K562 (cell line): ENCODE data around the gene PPP1R10. TPM values are rescaled to one million over a fixed set of nuclear protein-coding genes. Genes with fewer than 3 reads are reported as not detected.
A peak's percentile ranks its signal among the peaks of the same experiment; 100 is the strongest.

Source experiments
- DDX20 ChIP-seq: fragments of 450-650 bp; IDR thresholded peaks from 2 replicates; pipeline ENCODE4 v1.6.1; 2016; ENCODE audit warnings: missing genetic modification characterization, low read depth, mild to moderate bottlenecking, missing compliant biosample characterization, moderate library complexity
- GABPA ChIP-seq: fragments of 200-800 bp; sonication (Bioruptor generic); conservative IDR thresholded peaks from 2 replicates; pipeline ENCODE4 v1.6.1; 2016; ENCODE audit warnings: low read depth, missing genetic modification characterization, missing compliant biosample characterization
- HNRNPUL1 ChIP-seq: fragments of 200-400 bp; formaldehyde crosslinking; IDR thresholded peaks from 2 replicates; pipeline ENCODE4 v1.6.1; 2017; ENCODE audit warnings: low read length
- ILF3 ChIP-seq: fragments of 450-650 bp; IDR thresholded peaks from 2 replicates; pipeline ENCODE4 v1.6.1; 2018; ENCODE audit warnings: antibody characterized with exemption, mild to moderate bottlenecking, moderate library complexity, borderline replicate concordance
- SAFB2 ChIP-seq: fragments of 200-400 bp; formaldehyde crosslinking; IDR thresholded peaks from 2 replicates; pipeline ENCODE4 v1.6.1; 2018; ENCODE audit warnings: borderline replicate concordance, low read length, low read depth, moderate library complexity; ENCODE audit not compliant: severe bottlenecking
- TCF7 ChIP-seq: sonication (generic); IDR thresholded peaks from 2 replicates; pipeline ENCODE4 v1.6.1; 2016; ENCODE audit warnings: antibody characterized with exemption, borderline replicate concordance
- UBTF ChIP-seq, 2 experiments: IDR thresholded peaks; 2 replicates each; pipeline ENCODE4 v1.6.1; 2012; ENCODE audit warnings: improper control_type of control experiment in 2 of 2, low read depth in 2 of 2, low read length in 2 of 2, borderline replicate concordance in 1 of 2
- XRCC5 ChIP-seq: fragments of 200-400 bp; formaldehyde crosslinking; IDR thresholded peaks from 2 replicates; pipeline ENCODE4 v1.6.1; 2017; ENCODE audit warnings: low read depth, mild to moderate bottlenecking, low read length
- ZNF24 ChIP-seq: fragments of 450-650 bp; IDR thresholded peaks from 2 replicates; pipeline ENCODE4 v1.6.1; 2016
- ZNF551 ChIP-seq: fragments of 250-450 bp; sonication (Bioruptor Pico); IDR thresholded peaks from 2 replicates; pipeline ENCODE4 v1.5.0; 2021; ENCODE audit warnings: mild to moderate bottlenecking, moderate library complexity
- polyA plus RNA-seq, 8 experiments: library from polyadenylated mRNA; depleted of rRNA in 4 of 8; stranded (reverse) in 5 of 8; unstranded in 3 of 8; fragments of >200 nt; fragmentation: Nextera tagmentation in 2 of 8; fragmentation: Illumina TruSeq in 1 of 8; extraction: Ambion mirVana in 2 of 8; extraction: Trizol in 1 of 8; gene quantifications; 2 replicates each; pipeline versions ENCODE4 v1.2.1 to v1.2.3, GENCODE V29; 2011 to 2014; ENCODE audit warnings: inconsistent platforms in 1 of 8, missing spikeins in 1 of 8
- total RNA-seq, 7 experiments: library from RNA; depleted of rRNA in 6 of 7; stranded (reverse); fragments of >200 nt in 6 of 7; fragmentation: Illumina TruSeq in 2 of 7; extraction: Trizol in 2 of 7; gene quantifications; 2 replicates each; pipeline versions ENCODE4 v1.2.1 to v1.2.3, GENCODE V29; 2011 to 2021; ENCODE audit warnings: low replicate concordance in 1 of 7
- TF ChIP-seq, protein P1 (sequence below), 2 experiments: fragments of 450-650 bp; IDR thresholded peaks; 2 replicates each; pipeline ENCODE4 v1.6.1; 2016; ENCODE audit warnings: mild to moderate bottlenecking in 2 of 2, borderline replicate concordance in 1 of 2, low read depth in 1 of 2, moderate library complexity in 1 of 2
- TF ChIP-seq, protein P2 (sequence below), 2 experiments: fragments of 150-350 bp in 1 of 2; IDR thresholded peaks; 2 replicates each; pipeline ENCODE4 v1.6.1; 2012 to 2016; ENCODE audit warnings: low read depth in 2 of 2, low read length in 2 of 2, mild to moderate bottlenecking in 1 of 2, moderate library complexity in 1 of 2

Gene PPP1R10
- total and polyA plus RNA-seq, 9 of the 15 experiments (the other 6 are each of a cell fraction or from before 2014, with no cell fraction given) = 14.1 to 65.5 (median 32.6) TPM

- TF ChIP-seq, protein P1, sequence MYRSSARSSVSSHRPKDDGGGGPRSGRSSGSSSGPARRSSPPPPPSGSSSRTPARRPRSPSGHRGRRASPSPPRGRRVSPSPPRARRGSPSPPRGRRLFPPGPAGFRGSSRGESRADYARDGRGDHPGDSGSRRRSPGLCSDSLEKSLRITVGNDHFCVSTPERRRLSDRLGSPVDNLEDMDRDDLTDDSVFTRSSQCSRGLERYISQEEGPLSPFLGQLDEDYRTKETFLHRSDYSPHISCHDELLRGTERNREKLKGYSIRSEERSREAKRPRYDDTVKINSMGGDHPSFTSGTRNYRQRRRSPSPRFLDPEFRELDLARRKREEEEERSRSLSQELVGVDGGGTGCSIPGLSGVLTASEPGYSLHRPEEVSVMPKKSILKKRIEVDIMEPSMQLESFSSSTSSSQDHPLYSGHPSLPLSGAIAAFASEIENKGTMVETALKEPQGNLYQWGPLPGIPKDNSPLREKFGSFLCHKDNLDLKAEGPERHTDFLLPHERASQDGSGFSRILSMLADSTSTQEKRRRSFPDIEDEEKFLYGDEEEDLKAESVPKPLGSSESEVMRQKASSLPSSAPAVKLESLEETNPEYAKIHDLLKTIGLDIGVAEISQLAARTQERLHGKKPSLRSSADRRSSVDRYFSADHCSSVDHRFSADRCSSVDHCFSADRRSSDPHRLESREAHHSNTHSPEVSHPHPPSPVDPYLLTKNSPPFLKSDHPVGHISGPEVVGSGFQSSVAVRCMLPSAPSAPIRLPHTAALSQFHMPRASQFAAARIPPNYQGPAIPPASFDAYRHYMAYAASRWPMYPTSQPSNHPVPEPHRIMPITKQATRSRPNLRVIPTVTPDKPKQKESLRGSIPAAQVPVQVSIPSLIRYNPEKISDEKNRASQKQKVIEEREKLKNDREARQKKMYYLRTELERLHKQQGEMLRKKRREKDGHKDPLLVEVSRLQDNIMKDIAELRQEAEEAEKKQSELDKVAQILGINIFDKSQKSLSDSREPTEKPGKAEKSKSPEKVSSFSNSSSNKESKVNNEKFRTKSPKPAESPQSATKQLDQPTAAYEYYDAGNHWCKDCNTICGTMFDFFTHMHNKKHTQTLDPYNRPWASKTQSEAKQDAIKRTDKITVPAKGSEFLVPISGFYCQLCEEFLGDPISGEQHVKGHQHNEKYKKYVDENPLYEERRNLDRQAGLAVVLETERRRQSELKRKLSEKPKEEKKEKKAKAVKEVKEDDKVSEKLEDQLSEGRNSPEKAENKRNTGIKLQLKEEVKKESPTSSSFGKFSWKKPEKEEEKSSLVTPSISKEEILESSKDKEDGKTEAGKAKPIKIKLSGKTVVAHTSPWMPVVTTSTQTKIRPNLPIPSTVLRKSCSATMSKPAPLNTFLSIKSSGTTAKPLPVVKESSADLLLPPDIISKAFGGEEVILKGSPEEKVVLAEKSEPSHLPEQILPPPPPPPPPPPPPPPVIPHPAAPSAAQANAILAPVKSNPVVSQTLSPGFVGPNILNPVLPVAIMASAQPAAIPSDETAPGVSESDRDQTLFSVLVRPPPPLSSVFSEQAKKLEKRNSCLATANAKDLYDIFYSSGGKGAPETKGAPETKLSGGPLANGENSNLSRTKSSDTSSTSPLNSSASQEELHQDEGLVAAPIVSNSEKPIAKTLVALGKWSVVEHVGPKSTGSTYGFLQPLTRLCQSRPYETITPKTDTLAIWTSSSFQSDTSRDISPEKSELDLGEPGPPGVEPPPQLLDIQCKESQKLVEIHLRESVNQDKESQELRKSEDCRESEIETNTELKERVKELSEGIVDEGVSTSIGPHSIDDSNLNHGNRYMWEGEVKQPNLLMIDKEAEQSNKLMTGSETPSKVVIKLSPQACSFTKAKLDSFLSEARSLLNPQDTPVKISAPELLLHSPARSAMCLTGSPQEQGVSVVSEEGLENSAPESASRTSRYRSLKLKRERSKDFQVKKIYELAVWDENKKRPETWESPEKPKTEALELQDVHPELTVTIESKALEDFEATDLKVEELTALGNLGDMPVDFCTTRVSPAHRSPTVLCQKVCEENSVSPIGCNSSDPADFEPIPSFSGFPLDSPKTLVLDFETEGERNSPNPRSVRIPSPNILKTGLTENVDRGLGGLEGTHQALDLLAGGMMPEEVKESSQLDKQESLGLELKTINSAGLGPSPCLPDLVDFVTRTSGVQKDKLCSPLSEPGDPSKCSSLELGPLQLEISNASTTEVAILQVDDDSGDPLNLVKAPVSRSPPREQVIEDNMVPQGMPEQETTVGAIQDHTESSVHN (IDR thresholded peaks at IDR 0.05; ENCODE audit: borderline replicate concordance in 1 of 2, low read depth in 1 of 2) = no peak
- TF ChIP-seq TCF7 (no peak), HNRNPUL1 (no peak), ZNF551 (CRISPR knock-in tag) (no peak), GABPA (tag) (no peak), XRCC5 (peak; percentile 80), ZNF24 (peak; percentile 99), ILF3 (peak; percentile 26; the same call in 1 of the 2 replicates), UBTF (IDR thresholded peaks at IDR 0.05; ENCODE audit: borderline replicate concordance in 1 of 2, low read depth in 2 of 2, low read length in 2 of 2) (peak in 1 of 2 experiments; percentile 19; a peak in 1 of 4 replicates), DDX20 (no peak), SAFB2 (no peak)
- TF ChIP-seq, protein P2, sequence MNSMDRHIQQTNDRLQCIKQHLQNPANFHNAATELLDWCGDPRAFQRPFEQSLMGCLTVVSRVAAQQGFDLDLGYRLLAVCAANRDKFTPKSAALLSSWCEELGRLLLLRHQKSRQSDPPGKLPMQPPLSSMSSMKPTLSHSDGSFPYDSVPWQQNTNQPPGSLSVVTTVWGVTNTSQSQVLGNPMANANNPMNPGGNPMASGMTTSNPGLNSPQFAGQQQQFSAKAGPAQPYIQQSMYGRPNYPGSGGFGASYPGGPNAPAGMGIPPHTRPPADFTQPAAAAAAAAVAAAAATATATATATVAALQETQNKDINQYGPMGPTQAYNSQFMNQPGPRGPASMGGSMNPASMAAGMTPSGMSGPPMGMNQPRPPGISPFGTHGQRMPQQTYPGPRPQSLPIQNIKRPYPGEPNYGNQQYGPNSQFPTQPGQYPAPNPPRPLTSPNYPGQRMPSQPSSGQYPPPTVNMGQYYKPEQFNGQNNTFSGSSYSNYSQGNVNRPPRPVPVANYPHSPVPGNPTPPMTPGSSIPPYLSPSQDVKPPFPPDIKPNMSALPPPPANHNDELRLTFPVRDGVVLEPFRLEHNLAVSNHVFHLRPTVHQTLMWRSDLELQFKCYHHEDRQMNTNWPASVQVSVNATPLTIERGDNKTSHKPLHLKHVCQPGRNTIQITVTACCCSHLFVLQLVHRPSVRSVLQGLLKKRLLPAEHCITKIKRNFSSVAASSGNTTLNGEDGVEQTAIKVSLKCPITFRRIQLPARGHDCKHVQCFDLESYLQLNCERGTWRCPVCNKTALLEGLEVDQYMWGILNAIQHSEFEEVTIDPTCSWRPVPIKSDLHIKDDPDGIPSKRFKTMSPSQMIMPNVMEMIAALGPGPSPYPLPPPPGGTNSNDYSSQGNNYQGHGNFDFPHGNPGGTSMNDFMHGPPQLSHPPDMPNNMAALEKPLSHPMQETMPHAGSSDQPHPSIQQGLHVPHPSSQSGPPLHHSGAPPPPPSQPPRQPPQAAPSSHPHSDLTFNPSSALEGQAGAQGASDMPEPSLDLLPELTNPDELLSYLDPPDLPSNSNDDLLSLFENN (IDR thresholded peaks at IDR 0.05; ENCODE audit: low read depth in 2 of 2, low read length in 2 of 2) = 0 out of 4 replicates have a peak, but pooled peaks of 1 of the 2 experiments have one; percentile 42
Observed at GRCh38 chr6:30646450-30647241, 29.6 kb upstream of the PPP1R10 start, which contains the start of gene C6orf136 (continued).
